GM21723 (cell line): ENCODE measurements around the gene NCKAP5L.
"Not testable (repeated sequence)": the region's sequence is repeated elsewhere in the genome, so short reads cannot be mapped to it uniquely, and the experiment has no call there.

ENCODE experiments used
- ATAC-seq: cut with Tn5 transposase; IDR thresholded peaks from one replicate; pipeline ENCODE4 v1.9.1; 2021; ENCODE audit warnings: mild to moderate bottlenecking, moderate library complexity; ENCODE audit not compliant: unreplicated experiment

The NCKAP5L gene, protein sequence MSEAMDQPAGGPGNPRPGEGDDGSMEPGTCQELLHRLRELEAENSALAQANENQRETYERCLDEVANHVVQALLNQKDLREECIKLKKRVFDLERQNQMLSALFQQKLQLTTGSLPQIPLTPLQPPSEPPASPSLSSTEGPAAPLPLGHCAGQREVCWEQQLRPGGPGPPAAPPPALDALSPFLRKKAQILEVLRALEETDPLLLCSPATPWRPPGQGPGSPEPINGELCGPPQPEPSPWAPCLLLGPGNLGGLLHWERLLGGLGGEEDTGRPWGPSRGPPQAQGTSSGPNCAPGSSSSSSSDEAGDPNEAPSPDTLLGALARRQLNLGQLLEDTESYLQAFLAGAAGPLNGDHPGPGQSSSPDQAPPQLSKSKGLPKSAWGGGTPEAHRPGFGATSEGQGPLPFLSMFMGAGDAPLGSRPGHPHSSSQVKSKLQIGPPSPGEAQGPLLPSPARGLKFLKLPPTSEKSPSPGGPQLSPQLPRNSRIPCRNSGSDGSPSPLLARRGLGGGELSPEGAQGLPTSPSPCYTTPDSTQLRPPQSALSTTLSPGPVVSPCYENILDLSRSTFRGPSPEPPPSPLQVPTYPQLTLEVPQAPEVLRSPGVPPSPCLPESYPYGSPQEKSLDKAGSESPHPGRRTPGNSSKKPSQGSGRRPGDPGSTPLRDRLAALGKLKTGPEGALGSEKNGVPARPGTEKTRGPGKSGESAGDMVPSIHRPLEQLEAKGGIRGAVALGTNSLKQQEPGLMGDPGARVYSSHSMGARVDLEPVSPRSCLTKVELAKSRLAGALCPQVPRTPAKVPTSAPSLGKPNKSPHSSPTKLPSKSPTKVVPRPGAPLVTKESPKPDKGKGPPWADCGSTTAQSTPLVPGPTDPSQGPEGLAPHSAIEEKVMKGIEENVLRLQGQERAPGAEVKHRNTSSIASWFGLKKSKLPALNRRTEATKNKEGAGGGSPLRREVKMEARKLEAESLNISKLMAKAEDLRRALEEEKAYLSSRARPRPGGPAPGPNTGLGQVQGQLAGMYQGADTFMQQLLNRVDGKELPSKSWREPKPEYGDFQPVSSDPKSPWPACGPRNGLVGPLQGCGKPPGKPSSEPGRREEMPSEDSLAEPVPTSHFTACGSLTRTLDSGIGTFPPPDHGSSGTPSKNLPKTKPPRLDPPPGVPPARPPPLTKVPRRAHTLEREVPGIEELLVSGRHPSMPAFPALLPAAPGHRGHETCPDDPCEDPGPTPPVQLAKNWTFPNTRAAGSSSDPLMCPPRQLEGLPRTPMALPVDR (N-terminal part only)

DNA sequence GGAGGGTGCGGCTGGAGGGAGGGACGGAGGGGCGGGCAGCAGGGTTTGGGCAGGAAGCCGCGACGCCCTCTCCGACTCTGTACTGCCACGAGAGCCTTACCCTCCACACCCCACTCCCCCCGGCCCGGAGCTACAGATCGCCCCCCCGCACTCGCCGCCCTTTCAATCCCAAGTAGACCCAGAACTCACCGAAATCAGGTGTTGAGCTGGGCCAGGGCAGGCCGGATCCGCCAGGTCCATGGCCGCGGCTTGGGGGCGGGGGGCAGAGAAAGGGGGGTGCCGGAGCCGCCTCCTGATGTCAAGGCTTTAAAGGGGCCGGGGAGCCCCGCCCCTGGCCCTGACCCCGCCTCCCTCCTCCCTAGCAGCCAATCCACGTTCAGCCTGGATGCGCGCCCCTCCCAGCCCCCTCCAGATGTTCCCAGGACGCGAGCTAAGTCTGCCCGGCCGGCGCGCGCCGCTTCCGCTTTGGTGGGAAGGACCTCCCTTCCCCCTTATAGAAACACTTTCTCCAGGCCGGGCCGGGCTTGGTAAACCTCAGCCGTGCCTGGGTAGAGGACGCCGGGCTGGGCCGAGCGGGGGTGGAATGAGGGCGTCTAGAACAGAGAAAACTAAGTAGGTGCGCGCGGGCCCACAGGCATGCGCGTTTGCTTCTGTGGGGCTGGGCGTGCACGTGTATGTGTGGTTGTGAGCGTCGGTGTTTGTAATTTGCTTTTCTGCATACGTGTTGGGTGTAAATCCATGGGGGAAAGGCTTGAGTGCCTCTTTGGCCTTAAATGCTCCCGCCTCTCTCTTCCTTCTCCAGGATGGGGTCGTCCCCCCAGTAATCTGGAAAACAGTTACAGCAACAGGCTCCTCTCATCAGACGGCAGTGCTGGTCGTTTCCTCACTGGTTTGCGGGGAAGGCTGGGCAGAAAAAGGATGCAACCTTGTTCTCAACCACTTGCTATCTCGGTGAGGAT lies at the start of gene NCKAP5L:
TSS of gene NCKAP5L (minus strand) at position 281 of the 959 bp plus-strand sequence. CDS start 24,369 bp downstream, outside the sequence.
- peak; percentile 85 for ATAC-seq

DNA sequence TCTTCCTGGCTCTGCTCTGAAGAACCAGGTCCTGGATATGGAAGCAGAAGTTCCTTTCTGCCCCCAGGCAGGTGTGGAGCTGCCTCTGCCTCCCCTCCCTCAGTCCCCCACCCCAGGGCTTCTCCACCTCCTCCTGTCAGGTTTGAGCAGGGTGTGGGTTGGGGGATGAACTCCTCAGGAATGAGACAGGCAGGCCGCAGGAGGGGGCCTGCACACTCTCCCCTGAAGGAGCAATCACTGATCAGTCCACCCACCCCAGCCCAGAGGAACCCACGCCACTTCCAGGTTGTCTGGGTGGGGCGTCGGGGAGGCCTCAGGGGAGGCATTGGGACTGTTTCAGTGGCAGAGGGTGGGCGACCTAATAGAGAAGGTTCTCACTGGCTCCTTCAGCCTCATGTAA lies 48.9 kb upstream of the NCKAP5L start:
- ATAC-seq: no peak

DNA sequence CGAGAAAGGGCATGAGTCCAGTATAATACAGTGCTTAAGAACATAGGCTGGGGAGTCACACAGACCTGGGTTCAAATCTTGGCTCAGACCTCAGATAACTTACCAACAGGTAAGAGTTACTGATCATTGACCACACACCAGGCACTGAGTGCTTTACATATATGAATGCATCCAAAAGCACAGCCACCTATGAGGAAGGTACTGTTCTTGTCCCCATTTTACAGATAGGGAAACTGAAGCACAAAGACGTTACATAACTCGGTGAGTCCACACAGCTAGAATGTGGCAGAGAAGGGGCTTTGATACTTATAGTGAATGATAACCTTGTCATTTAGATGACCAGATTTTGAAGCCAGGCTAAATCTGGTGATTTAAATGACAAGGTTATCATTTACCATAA lies 47.9 kb upstream of the NCKAP5L start:
- ATAC-seq: no peak

DNA sequence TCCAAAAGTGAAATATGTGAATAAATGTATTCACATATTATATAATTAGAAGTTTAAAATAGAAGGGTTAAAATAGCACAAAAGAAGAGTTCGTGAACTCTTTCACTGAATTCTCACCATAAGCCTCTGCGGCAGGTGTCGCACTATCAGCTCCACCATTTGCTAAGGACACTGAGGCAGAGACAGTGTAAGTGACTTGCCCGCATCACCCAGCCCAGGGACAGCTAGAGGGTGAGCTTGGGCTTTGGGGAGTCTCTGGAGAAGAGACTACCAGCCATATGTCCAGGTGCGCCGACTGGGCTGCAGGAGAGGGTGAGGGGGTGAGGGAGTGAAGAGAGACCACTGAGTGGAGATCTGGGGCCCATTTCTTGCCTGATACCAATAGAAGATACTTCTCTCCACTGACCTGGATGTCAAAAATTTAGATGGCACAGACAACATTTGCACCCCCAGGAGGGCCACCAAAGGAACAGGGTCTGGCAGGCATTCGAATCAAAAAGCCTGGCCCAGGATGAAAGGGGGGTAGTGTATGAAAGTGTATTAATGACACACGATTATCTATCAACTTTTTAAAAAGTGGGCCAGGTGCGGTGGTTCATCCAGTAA lies 47.0 kb upstream of the NCKAP5L start:
- no peak for ATAC-seq

GRCh38 chr12:49874142-49874897 lies 46.1 kb upstream of the NCKAP5L start:
- ATAC-seq: no peak

DNA sequence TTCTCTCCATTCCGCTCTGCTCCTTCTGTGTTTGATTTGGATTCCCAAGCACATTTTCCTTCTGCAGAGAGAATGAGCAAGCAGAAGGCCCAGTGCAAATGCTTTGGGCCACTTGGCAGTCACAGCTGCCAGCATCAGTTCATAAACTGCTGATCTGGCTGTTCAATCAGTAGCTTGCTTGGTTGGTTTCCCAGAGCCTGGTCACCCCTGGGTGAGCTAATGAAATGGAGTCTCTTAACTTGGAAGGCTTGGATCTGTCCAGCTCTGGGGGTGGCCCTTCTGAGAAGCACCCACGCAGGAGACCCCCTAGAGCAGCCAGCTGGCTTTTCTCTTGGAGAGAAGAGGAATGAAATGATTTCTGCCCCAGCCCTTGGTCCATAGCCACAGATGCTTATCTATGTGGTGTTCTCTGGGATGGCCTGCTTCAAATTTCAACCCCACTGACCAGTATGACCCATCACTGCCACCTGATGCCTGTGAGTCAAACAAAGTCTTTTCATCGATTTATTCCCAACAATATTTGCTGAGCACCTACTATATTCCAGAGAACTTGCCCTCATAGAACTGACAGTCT lies 45.2 kb upstream of the NCKAP5L start:
- no peak for ATAC-seq

- no peak for ATAC-seq
Measured at GRCh38 chr12:49872781-49873181, 44.6 kb upstream of the NCKAP5L start.

- ATAC-seq: no peak
Measured at GRCh38 chr12:49872381-49872780, 44.2 kb upstream of the NCKAP5L start.

DNA sequence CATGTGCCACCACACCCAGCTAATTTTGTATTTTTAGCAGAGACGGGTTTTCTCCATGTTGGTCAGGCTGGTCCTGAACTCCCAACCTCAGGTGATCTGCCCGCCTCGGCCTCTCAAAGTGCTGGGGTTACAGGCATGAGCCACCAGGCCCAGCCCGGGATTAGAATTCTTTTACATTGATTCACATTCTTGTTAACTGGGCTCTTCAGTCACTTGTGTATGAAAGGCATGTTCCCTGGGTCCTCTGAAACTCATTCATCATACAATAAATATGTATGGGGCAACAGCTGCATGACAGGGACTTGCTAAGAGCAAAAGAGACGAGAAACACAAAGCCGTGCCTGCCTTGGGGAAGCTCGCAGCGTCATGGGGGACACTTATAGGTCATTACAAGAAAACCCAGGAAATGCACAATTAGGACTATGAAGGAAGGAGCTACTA lies 43.6 kb upstream of the NCKAP5L start:
- not testable (repeated sequence) for ATAC-seq

- no peak for ATAC-seq
Measured at GRCh38 chr12:49871263-49871561, 43.0 kb upstream of the NCKAP5L start.

- ATAC-seq: no peak
Measured at GRCh38 chr12:49870501-49871262, 42.5 kb upstream of the NCKAP5L start.

DNA sequence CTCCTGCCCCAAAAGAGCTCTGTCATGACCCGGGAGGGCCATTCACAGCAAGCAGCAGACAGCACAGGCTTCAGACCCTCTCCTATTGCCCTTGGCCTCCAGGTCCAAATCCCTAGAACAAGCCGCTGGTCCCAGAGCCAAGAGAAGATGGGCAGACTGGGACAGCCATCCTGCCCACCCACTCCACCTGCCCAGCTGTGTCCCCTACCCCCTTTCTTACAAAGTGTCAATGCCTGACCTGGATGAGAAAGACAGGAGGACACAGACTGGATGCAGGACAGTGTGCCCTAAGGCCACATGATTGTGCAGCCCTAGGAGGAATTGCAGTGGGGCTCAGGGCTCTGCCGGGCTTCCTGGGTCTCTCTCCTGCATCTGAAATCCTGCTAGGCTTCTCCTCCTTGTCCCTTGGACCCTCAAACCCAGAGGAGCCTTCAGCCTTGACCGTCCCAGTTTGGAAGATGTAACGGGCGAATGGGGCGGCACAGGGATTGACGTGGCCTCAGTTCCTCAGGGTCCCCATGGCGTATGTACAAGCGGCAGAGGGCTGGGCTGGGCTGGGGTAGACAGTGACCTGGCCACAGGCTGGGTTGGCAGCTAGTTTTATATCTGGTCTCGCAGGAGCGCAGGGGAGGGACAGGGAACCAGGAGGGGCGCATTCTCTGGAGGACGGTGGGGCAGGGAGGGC lies 41.7 kb upstream of the NCKAP5L start:
- no peak for ATAC-seq

DNA sequence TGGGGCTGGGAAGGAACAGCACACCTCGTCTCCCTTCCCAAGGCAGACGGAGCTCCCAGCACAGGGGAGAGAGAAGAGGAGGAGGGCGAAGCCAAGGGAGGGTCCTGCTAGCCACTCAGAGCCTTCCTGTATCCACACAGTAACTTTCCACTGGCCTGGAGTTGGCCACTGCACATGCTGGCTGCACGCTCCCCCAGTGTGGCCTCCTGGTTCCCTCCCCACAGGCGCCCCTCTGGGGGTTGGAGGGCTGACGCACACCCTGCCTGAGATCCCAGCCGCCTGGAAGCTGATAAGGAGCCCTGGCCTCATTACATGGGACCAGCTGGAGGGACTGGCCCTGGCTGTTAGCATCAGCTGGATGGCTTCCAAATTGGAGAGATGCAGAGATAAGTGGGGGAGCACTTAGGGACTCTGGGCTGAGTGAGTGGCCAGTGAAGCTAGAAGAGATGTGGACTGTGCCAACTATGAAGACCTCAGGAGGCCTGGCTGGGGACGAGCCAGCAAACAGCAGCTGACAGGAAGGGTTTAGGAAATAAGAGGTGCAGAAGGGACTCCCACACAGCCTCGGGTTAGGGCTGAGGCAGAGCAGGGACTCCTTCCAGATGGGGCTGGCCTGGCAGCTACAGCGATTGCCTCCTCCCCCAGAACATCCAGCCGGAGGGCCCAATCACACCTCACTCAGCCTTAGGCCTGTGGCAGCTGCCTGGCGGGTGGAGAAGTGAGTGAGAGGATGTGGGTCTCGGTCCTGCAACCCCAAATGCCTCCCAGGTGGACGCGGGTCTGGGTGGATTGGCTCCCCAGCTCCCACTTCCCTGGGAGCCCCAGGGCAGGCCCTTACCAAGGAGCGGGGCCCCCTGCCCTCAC lies 41.0 kb upstream of the NCKAP5L start:
- ATAC-seq: no peak

DNA sequence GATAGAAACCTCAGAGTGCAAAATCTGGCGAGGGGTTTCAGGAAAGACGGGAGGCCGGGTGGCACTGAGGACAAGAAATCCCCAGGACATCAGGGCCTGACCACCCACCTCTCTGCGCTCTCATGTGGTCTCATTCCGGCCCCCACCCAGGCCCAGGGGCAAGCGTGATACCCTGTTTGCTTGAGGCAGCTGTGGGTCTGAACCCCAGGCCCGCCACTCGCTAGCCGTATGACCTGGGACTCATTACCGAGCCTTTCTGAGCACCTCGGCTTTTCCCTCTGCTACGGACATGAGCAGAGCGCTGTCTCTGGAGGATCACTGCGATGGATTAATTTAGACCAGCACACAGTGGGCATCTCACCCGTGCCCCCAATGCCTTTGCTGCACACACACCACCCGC lies 40.2 kb upstream of the NCKAP5L start:
- no peak for ATAC-seq

GRCh38 chr12:49867570-49868341 lies 39.5 kb upstream of the NCKAP5L start:
- no peak for ATAC-seq
